ENCODE measurements around the gene AP3S2.
A peak's percentile ranks its signal among the peaks of the same experiment; 100 is the strongest.

The AP3S2 gene

DNA sequence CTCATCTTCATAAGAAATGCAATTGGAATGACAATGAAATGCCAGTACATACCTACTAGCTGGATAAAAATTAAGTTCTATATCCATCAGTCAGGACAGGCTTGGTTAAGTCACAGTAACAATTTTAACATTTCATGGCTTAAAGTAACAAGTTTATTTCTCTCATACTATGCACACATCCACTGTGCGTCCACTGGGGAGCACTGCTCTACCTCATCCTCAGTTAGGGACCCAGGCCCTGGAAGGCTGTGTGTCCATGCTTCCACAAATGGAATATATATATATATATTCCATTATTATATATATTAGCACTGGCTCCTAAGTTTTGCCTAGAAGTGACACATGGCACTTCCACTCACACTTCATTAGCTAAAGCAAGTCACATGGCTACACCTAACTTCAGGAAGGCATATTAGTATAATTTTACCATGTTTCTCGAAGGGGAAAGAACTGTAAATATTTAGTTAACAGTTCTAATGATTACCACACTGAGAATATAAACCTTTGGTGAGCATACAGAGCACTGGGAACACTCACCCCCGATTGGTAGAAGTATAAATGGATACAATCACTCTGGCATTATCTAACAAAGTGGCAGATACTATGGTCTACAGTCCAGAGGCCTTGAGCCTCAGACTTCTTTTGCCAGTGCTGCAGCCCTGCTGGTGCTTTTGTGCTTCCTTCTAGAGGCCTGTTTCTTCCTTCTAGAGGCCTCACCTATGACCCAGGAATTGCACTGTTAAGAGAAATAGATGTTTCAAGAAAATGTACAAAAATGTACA, 28.6 kb downstream of the AP3S2 start:
- Histone ChIP-seq H3K27me3 (no peaks in the 10 kb centered on the region), H3K36me3 (peaks cover 5% of the 10 kb centered on the region; the same call in 1 of the 2 replicates), H3K4me3 (ENCODE audit: low read depth, low read length) (no peak overlapping the region), H3K4me1 (no peaks in the 10 kb centered on the region), H3K9me3 (no peaks in the 10 kb centered on the region)
- DNase-seq, result no peak
- TF ChIP-seq, protein P1, sequence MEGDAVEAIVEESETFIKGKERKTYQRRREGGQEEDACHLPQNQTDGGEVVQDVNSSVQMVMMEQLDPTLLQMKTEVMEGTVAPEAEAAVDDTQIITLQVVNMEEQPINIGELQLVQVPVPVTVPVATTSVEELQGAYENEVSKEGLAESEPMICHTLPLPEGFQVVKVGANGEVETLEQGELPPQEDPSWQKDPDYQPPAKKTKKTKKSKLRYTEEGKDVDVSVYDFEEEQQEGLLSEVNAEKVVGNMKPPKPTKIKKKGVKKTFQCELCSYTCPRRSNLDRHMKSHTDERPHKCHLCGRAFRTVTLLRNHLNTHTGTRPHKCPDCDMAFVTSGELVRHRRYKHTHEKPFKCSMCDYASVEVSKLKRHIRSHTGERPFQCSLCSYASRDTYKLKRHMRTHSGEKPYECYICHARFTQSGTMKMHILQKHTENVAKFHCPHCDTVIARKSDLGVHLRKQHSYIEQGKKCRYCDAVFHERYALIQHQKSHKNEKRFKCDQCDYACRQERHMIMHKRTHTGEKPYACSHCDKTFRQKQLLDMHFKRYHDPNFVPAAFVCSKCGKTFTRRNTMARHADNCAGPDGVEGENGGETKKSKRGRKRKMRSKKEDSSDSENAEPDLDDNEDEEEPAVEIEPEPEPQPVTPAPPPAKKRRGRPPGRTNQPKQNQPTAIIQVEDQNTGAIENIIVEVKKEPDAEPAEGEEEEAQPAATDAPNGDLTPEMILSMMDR (IDR thresholded peaks at IDR 0.05; ENCODE audit: low read depth, low read length), result no peak

DNA sequence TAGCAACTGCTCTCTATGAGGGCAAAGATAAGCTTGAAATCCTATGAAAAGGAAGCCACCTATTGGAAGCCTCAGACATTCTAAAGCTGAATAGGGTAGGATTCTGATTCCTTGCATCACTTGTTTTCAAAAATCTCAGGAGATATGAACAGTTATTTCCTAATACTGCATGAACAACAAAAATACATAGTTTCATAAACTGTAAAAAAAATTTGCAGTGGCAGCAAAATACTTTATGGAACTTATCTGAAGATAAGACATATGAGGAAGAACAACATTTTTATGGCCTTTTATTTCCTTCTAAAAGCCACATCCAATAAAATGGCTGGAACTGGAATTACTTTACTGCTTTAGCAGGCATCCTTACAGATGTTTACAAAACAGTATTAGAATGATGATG, 29.9 kb downstream of the AP3S2 start:
- no peak for DNase-seq
- Histone ChIP-seq H3K4me3 (ENCODE audit: low read depth, low read length) (no peak overlapping the region), H3K4me1 (no peaks in the 10 kb centered on the region), H3K27me3 (no peaks in the 10 kb centered on the region), H3K36me3 (peaks cover 3% of the 10 kb centered on the region; the same call in 1 of the 2 replicates), H3K9me3 (no peaks in the 10 kb centered on the region)
- TF ChIP-seq, protein P1 (IDR thresholded peaks at IDR 0.05; ENCODE audit: low read depth, low read length), result no peak

DNA sequence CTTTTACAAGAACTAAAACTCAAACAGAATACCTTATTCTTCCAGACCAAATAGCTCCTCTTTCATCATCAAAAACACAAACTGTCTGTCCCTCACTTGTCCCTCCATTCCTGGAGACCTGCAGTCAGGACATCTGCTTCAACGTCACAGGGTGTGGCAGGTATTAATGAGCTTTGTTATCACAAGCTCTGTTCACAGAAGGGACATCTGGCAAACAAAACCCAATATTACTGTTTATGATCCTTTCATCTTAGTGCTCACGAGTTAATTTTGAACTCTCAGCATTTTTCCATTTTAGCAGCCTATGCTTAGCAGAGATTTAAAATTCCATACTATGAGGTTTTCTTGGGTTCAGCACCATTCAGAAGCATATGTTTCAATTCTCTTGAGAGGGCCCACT, 32.9 kb downstream of the AP3S2 start:
- TF ChIP-seq, protein P1 (IDR thresholded peaks at IDR 0.05; ENCODE audit: low read depth, low read length), result no peak
- Histone ChIP-seq H3K27me3 (no peaks in the 10 kb centered on the region), H3K9me3 (no peaks in the 10 kb centered on the region), H3K4me3 (ENCODE audit: low read depth, low read length) (no peak overlapping the region), H3K4me1 (no peaks in the 10 kb centered on the region), H3K36me3 (peaks cover 3% of the 10 kb centered on the region; the same call in 1 of the 2 replicates)
- peak; percentile 15 for DNase-seq

DNA sequence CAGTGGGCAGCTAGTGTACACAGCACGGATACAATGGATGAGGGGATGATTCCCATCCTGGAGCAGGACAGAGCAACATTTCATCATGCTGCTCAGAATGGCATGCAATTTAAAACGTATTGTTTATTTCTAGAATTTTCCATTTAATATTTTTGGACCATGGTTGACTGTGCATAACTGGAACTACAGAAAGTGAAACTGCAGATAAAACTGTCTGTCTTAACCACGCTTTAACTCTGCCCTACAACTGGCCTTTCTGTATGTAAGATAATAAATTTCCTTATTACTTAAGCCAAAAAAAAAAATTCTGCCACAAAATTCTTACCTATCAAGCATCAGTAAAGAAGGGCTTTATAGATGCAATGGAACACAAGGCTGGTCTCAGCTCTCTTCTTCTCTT, 33.4 kb downstream of the AP3S2 start:
- no peak for DNase-seq
- TF ChIP-seq, protein P1 (IDR thresholded peaks at IDR 0.05; ENCODE audit: low read depth, low read length), result no peak
- H3K36me3 ChIP-seq, result peaks cover 3% of the 10 kb centered on the region; the same call in 1 of the 2 replicates
- H3K27me3 ChIP-seq, result no peaks in the 10 kb centered on the region
- no peak overlapping the region for H3K4me3 ChIP-seq (ENCODE audit: low read depth, low read length)
- no peaks in the 10 kb centered on the region for H3K9me3 ChIP-seq
- no peaks in the 10 kb centered on the region for H3K4me1 ChIP-seq

DNA sequence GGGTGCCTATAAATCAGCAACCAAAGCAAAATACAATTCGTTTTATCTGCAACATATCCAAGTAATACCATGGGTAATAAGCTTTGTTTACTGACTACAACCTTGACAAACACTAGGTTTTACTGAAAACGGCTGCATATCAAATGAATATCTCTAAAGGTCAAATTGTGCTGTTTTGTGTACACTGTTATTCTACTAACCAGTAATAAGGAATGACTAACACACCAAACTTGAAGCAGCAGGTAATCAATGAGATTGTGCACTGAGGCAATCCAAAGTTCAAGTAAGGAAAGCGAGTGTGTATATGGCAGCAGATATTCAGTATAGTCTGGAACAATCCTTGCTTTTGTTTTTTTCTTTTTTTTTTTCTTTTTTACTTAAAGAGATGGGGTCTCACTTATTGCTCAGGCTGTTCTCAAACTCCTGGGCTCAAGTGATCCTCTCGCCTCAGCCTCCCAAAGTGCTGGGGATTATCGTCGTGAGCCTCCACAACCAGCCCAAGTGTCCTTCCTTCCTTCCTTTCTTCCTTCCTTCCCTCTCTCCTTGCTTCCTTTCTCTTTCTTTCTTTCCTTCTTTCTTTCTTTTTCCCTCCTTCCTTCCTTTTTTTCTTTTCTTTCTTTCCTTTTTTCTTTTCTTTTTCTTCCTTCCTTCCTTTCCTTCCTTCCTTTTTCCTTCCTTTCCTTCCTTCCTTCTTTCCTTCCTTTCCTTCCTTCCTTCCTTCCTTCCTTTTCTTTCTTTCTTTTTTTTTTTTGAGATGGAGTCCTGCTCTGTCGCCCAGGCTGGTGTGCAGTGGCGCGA, 34.9 kb downstream of the AP3S2 start:
- Histone ChIP-seq H3K9me3 (no peaks in the 10 kb centered on the region), H3K4me3 (ENCODE audit: low read depth, low read length) (no peak overlapping the region), H3K4me1 (no peaks in the 10 kb centered on the region), H3K36me3 (peaks cover 3% of the 10 kb centered on the region; the same call in 1 of the 2 replicates), H3K27me3 (no peaks in the 10 kb centered on the region)
- no peak for DNase-seq
- TF ChIP-seq, protein P1 (IDR thresholded peaks at IDR 0.05; ENCODE audit: low read depth, low read length), result no peak

Data from BE2C (cell line).